ENCODE measurements around the gene TJP1. TPM values are rescaled to one million over a fixed set of nuclear protein-coding genes. Genes with fewer than 3 reads are reported as not detected.
"Not testable (repeated sequence)": the region's sequence is repeated elsewhere in the genome, so short reads cannot be mapped to it uniquely, and the experiment has no call there.

Gene TJP1
- total and polyA plus RNA-seq, 2 experiments from 2014 or later: 39.2 to 51.2 TPM

GRCh38 chr15:29819979-29820378 is 2.3 kb downstream of the TJP1 start:
- in situ Hi-C loops (cut with MboI): no loop called here
- H3K4me2 ChIP-seq (ENCODE audit: unreplicated experiment): peak overlapping the region; percentile 91
- peaks cover 65% of the 10 kb centered on the region for H3K79me2 ChIP-seq (ENCODE audit: insufficient read depth)
- H3K36me3 ChIP-seq (ENCODE audit: low read depth): no peaks in the 10 kb centered on the region
- H3K9me3 ChIP-seq (ENCODE audit: low read depth): no peaks in the 10 kb centered on the region
- peaks cover 2% of the 10 kb centered on the region; the same call in 1 of the 2 replicates for H4K20me1 ChIP-seq (ENCODE audit: insufficient read depth)
- H2AFZ ChIP-seq: no peak overlapping the region
- H3F3A ChIP-seq (ENCODE audit: insufficient read depth): peaks cover 14% of the 10 kb centered on the region
- no peak overlapping the region for H3K27ac ChIP-seq
- no peaks in the 10 kb centered on the region for H3K27me3 ChIP-seq (replicated peaks; ENCODE audit: insufficient read depth)
- no peaks in the 10 kb centered on the region for H3K9me2 ChIP-seq (ENCODE audit: insufficient read depth)
- peaks cover 29% of the 10 kb centered on the region for H3K4me1 ChIP-seq (ENCODE audit: insufficient read depth)
- H3K4me3 ChIP-seq: peak overlapping the region; percentile 87
- no peak for DNase-seq
- TF ChIP-seq EZH2 (IDR thresholded peaks at IDR 0.05; ENCODE audit: insufficient read depth, poor library complexity, severe bottlenecking): no peak
- TF ChIP-seq EZH2phosphoT487 (IDR thresholded peaks at IDR 0.05; ENCODE audit: insufficient read depth, low read depth): no peak
- WGBS, 2 experiments (ENCODE audit: low coverage in 1 of 2, low lambda C conversion rate in 2 of 2, missing lambda C conversion rate in 2 of 2): 87 to 88% methylated on average over 4 of the region's 4 CpGs
- H3K9ac ChIP-seq: peak overlapping the region; percentile 89

GRCh38 chr15:29818141-29818540 is 4.1 kb downstream of the TJP1 start:
- Histone ChIP-seq H3K36me3 (ENCODE audit: low read depth) (no peaks in the 10 kb centered on the region), H2AFZ (no peak overlapping the region), H4K20me1 (ENCODE audit: insufficient read depth) (peaks cover 20% of the 10 kb centered on the region), H3K4me1 (ENCODE audit: insufficient read depth) (peaks cover 37% of the 10 kb centered on the region), H3K4me2 (ENCODE audit: unreplicated experiment) (no peak overlapping the region), H3K9me2 (ENCODE audit: insufficient read depth) (no peaks in the 10 kb centered on the region), H3K27me3 (replicated peaks; ENCODE audit: insufficient read depth) (no peaks in the 10 kb centered on the region), H3K9ac (no peak overlapping the region), H3K4me3 (no peak overlapping the region), H3K79me2 (ENCODE audit: insufficient read depth) (peaks cover 83% of the 10 kb centered on the region), H3F3A (ENCODE audit: insufficient read depth) (peaks cover 25% of the 10 kb centered on the region), H3K9me3 (ENCODE audit: low read depth) (no peaks in the 10 kb centered on the region), H3K27ac (no peak overlapping the region)
- TF ChIP-seq EZH2phosphoT487 (IDR thresholded peaks at IDR 0.05; ENCODE audit: insufficient read depth, low read depth) (no peak), EZH2 (IDR thresholded peaks at IDR 0.05; ENCODE audit: insufficient read depth, poor library complexity, severe bottlenecking) (no peak)
- WGBS, 2 experiments (ENCODE audit: low coverage in 1 of 2, low lambda C conversion rate in 2 of 2, missing lambda C conversion rate in 2 of 2): 74 to 80% methylated on average over 10 of the region's 10 CpGs
- in situ Hi-C loops (cut with MboI): no loop called here
- DNase-seq: peak; percentile 36

- H3K4me3 ChIP-seq; H3K9me3 ChIP-seq (ENCODE audit: low read depth); in situ Hi-C loops (cut with MboI); H3K27me3 ChIP-seq (replicated peaks; ENCODE audit: insufficient read depth); H3K4me2 ChIP-seq (ENCODE audit: unreplicated experiment); H3K27ac ChIP-seq; H2AFZ ChIP-seq; H3K9ac ChIP-seq; H3K36me3 ChIP-seq (ENCODE audit: low read depth); DNase-seq; H3K9me2 ChIP-seq (ENCODE audit: insufficient read depth): not testable (repeated sequence)
- 75 to 76% methylated on average over 3 of the region's 3 CpGs for WGBS, 2 experiments (ENCODE audit: low coverage in 1 of 2, low lambda C conversion rate in 2 of 2, missing lambda C conversion rate in 2 of 2)
- Histone ChIP-seq H3K4me1 (ENCODE audit: insufficient read depth) (peaks cover 41% of the 10 kb centered on the region), H3F3A (ENCODE audit: insufficient read depth) (peaks cover 30% of the 10 kb centered on the region), H3K79me2 (ENCODE audit: insufficient read depth) (peaks cover 90% of the 10 kb centered on the region), H4K20me1 (ENCODE audit: insufficient read depth) (peaks cover 27% of the 10 kb centered on the region)
These were observed 4.8 kb downstream of the TJP1 start for GRCh38 chr15:29817455-29817854.

- Histone ChIP-seq H3K9me2 (ENCODE audit: insufficient read depth) (no peaks in the 10 kb centered on the region), H3K36me3 (ENCODE audit: low read depth) (no peaks in the 10 kb centered on the region), H3K79me2 (ENCODE audit: insufficient read depth) (peaks cover 98% of the 10 kb centered on the region), H3K4me2 (ENCODE audit: unreplicated experiment) (no peak overlapping the region), H3K27me3 (replicated peaks; ENCODE audit: insufficient read depth) (no peaks in the 10 kb centered on the region), H3K4me3 (no peak overlapping the region), H3F3A (ENCODE audit: insufficient read depth) (peaks cover 35% of the 10 kb centered on the region), H3K27ac (peak overlapping the region; percentile 10), H4K20me1 (ENCODE audit: insufficient read depth) (peaks cover 40% of the 10 kb centered on the region), H3K9me3 (ENCODE audit: low read depth) (no peaks in the 10 kb centered on the region), H3K4me1 (ENCODE audit: insufficient read depth) (peaks cover 47% of the 10 kb centered on the region), H2AFZ (no peak overlapping the region), H3K9ac (no peak overlapping the region)
- in situ Hi-C loops (cut with MboI): no loop called here
- TF ChIP-seq EZH2phosphoT487 (IDR thresholded peaks at IDR 0.05; ENCODE audit: insufficient read depth, low read depth): no peak
- TF ChIP-seq EZH2 (IDR thresholded peaks at IDR 0.05; ENCODE audit: insufficient read depth, poor library complexity, severe bottlenecking): no peak
- WGBS, 2 experiments (ENCODE audit: low coverage in 1 of 2, low lambda C conversion rate in 2 of 2, missing lambda C conversion rate in 2 of 2): 51 to 55% methylated on average over 3 of the region's 3 CpGs
- DNase-seq: peak; percentile 77
These were observed 7.1 kb downstream of the TJP1 start for GRCh38 chr15:29815000-29815710.

GRCh38 chr15:29813009-29813408 is 9.3 kb downstream of the TJP1 start:
- Histone ChIP-seq H3K4me1 (ENCODE audit: insufficient read depth) (peaks cover 37% of the 10 kb centered on the region), H3K4me2 (ENCODE audit: unreplicated experiment) (peak overlapping the region; percentile 42), H3K79me2 (ENCODE audit: insufficient read depth) (peaks cover 98% of the 10 kb centered on the region), H3K36me3 (ENCODE audit: low read depth) (no peaks in the 10 kb centered on the region), H3F3A (ENCODE audit: insufficient read depth) (peaks cover 35% of the 10 kb centered on the region), H3K9me3 (ENCODE audit: low read depth) (no peaks in the 10 kb centered on the region), H3K9me2 (ENCODE audit: insufficient read depth) (no peaks in the 10 kb centered on the region), H3K4me3 (no peak overlapping the region), H3K27me3 (replicated peaks; ENCODE audit: insufficient read depth) (no peaks in the 10 kb centered on the region), H3K9ac (no peak overlapping the region), H3K27ac (no peak overlapping the region), H2AFZ (no peak overlapping the region), H4K20me1 (ENCODE audit: insufficient read depth) (peaks cover 49% of the 10 kb centered on the region)
- TF ChIP-seq EZH2phosphoT487 (IDR thresholded peaks at IDR 0.05; ENCODE audit: insufficient read depth, low read depth) (no peak), EZH2 (IDR thresholded peaks at IDR 0.05; ENCODE audit: insufficient read depth, poor library complexity, severe bottlenecking) (no peak)
- DNase-seq: peak; percentile 14
- in situ Hi-C loops (cut with MboI): no loop called here

Measured in GM23248 (cell line).